Small intestine (tissue), 7 donors: Measurements from ENCODE around the gene LETM1. TPM values are rescaled to one million over a fixed set of nuclear protein-coding genes. Genes with fewer than 3 reads are reported as not detected.

Experiments used
- DNase-seq, 2 donors: peaks; one replicate each; pipeline versions ENCODE4 v3.0.0 to v3.0.0-alpha.2; 2013
- FAIRE-seq: peaks from 2 replicates; lab custom pipeline; 2012; peaks lifted over from hg19 to GRCh38; lab: Jason Lieb, UNC
- H3K27ac ChIP-seq, 3 donors: one replicate each; pipeline ENCODE4 v1.5.1; 2013; ENCODE audit warnings: low read length in 2 of 3, mild to moderate bottlenecking in 2 of 3, control low read depth in 1 of 3, inconsistent platforms in 1 of 3, low read depth in 1 of 3, moderate library complexity in 1 of 3
- H3K27me3 ChIP-seq, 3 donors: one replicate each; pipeline ENCODE4 v1.6.1; 2013; ENCODE audit warnings: low read length in 3 of 3, inconsistent platforms in 1 of 3; ENCODE audit not compliant: control insufficient read depth in 3 of 3, insufficient read depth in 3 of 3
- H3K36me3 ChIP-seq, 3 donors: one replicate each; pipeline ENCODE4 v1.6.1; 2013; ENCODE audit warnings: low read length in 3 of 3, inconsistent platforms in 1 of 3, low read depth in 1 of 3, mild to moderate bottlenecking in 1 of 3, moderate library complexity in 1 of 3; ENCODE audit not compliant: control insufficient read depth in 3 of 3, insufficient read depth in 2 of 3
- H3K4me1 ChIP-seq, 3 donors: one replicate each; pipeline ENCODE4 v1.6.1; 2013; ENCODE audit warnings: low read length in 2 of 3, inconsistent platforms in 1 of 3, low read depth in 1 of 3, mild to moderate bottlenecking in 1 of 3, moderate library complexity in 1 of 3; ENCODE audit not compliant: control insufficient read depth in 3 of 3, insufficient read depth in 2 of 3
- H3K4me3 ChIP-seq, 3 donors: one replicate each; pipeline ENCODE4 v1.5.1; 2013; ENCODE audit warnings: low read length in 3 of 3, control low read depth in 1 of 3, inconsistent platforms in 1 of 3, low read depth in 1 of 3, mild to moderate bottlenecking in 1 of 3, moderate library complexity in 1 of 3
- H3K9me3 ChIP-seq, 2 donors: one replicate each; pipeline ENCODE4 v1.6.1; 2013; ENCODE audit warnings: low read depth in 1 of 2, low read length in 1 of 2; ENCODE audit not compliant: control insufficient read depth in 2 of 2, insufficient read depth in 1 of 2
- WGBS, 3 donors: extraction: QIAGEN DNeasy Blood & Tissue Kit; methylation state at CpG; one replicate each; pipeline ENCODE4 v1.1.7; 2013; 5-methylcytosine and 5-hydroxymethylcytosine counted together
- polyA plus RNA-seq, 4 donors: library from polyadenylated mRNA; stranded (reverse) in 3 of 4; unstranded in 1 of 4; fragments of 200-250 nt in 3 of 4; fragments of 120-200 nt in 1 of 4; gene quantifications; one replicate each; pipeline versions ENCODE4 v1.2.1 to v1.2.3, GENCODE V29; 2013
- donor health status: healthy with polysubstance abuse.
- donor health status: control.
- donor health status: control.
- donor health status: Bipolar disorder and iron deficiency.
- donor health status: healthy.

Gene LETM1
- polyA plus RNA-seq, 4 donors: 19.7 to 28.5 (median 23.1) TPM

- Histone ChIP-seq H3K4me3 (no peak overlapping the region), H3K27me3 (no peaks in the 10 kb centered on the region), H3K36me3 (peaks cover 16 to 84% (median 21%) of the 10 kb centered on the region in 3 donors), H3K27ac (no peak overlapping the region), H3K9me3 (no peaks in the 10 kb centered on the region), H3K4me1 (peaks cover 0 to 3% (median 0%) of the 10 kb centered on the region in 3 donors)
- no peak for FAIRE-seq
- DNase-seq: no peak
- 79 to 89% (median 86%) methylated on average over 10 of the region's 10 CpGs for WGBS, 3 donors
Measured at GRCh38 chr4:1843852-1844251, 12.1 kb downstream of the LETM1 start.

- H3K27ac ChIP-seq: no peak overlapping the region
- FAIRE-seq (no peak), DNase-seq (no peak)
- H3K27me3 ChIP-seq: no peaks in the 10 kb centered on the region
- no peaks in the 10 kb centered on the region for H3K9me3 ChIP-seq
- H3K36me3 ChIP-seq: peaks cover 16 to 90% (median 21%) of the 10 kb centered on the region in 3 donors
- no peak overlapping the region for H3K4me3 ChIP-seq
- H3K4me1 ChIP-seq: peaks cover 0 to 3% (median 0%) of the 10 kb centered on the region in 3 donors
- WGBS, 3 donors: 84 to 87% (median 86%) methylated on average over 17 of the region's 17 CpGs
Measured at GRCh38 chr4:1842993-1843448, 12.9 kb downstream of the LETM1 start.

- H3K27ac ChIP-seq: no peak overlapping the region
- no peak overlapping the region for H3K4me3 ChIP-seq
- H3K4me1 ChIP-seq: peaks cover 0 to 3% (median 0%) of the 10 kb centered on the region in 3 donors
- no peaks in the 10 kb centered on the region for H3K27me3 ChIP-seq
- DNase-seq: no peak
- no peaks in the 10 kb centered on the region for H3K9me3 ChIP-seq
- peaks cover 16 to 89% (median 21%) of the 10 kb centered on the region in 3 donors for H3K36me3 ChIP-seq
- FAIRE-seq: no peak
- 92 to 94% (median 93%) methylated on average over 13 of the region's 13 CpGs for WGBS, 3 donors
Measured at GRCh38 chr4:1842339-1842895, 13.5 kb downstream of the LETM1 start.

GRCh38 chr4:1841887-1842210 lies 14.1 kb downstream of the LETM1 start:
- WGBS, 3 donors: 90 to 92% (median 91%) methylated on average over 9 of the region's 9 CpGs
- Histone ChIP-seq H3K36me3 (peaks cover 16 to 87% (median 22%) of the 10 kb centered on the region in 3 donors), H3K4me3 (no peak overlapping the region), H3K27me3 (no peaks in the 10 kb centered on the region), H3K27ac (no peak overlapping the region), H3K9me3 (no peaks in the 10 kb centered on the region), H3K4me1 (peaks cover 0 to 3% (median 0%) of the 10 kb centered on the region in 3 donors)
- DNase-seq (no peak), FAIRE-seq (no peak)

GRCh38 chr4:1841201-1841886 lies 14.6 kb downstream of the LETM1 start:
- 91 to 95% (median 94%) methylated on average over 31 of the region's 31 CpGs for WGBS, 3 donors
- FAIRE-seq: no peak
- Histone ChIP-seq H3K9me3 (no peaks in the 10 kb centered on the region), H3K27me3 (no peaks in the 10 kb centered on the region), H3K27ac (no peak overlapping the region), H3K4me1 (peaks cover 0 to 3% (median 0%) of the 10 kb centered on the region in 3 donors), H3K36me3 (peaks cover 19 to 91% (median 20%) of the 10 kb centered on the region in 3 donors), H3K4me3 (no peak overlapping the region)
- DNase-seq: no peak

- Histone ChIP-seq H3K36me3 (peaks cover 24 to 91% (median 25%) of the 10 kb centered on the region in 3 donors), H3K9me3 (no peaks in the 10 kb centered on the region), H3K4me3 (no peak overlapping the region), H3K27me3 (no peaks in the 10 kb centered on the region), H3K27ac (no peak overlapping the region), H3K4me1 (peaks cover 0 to 3% (median 0%) of the 10 kb centered on the region in 3 donors)
- FAIRE-seq: no peak
- WGBS, 3 donors: 72 to 78% (median 77%) methylated on average over 7 of the region's 7 CpGs
- DNase-seq: peak; percentile 45 to 54
Measured at GRCh38 chr4:1839282-1839681, 16.7 kb downstream of the LETM1 start.

GRCh38 chr4:1837069-1837468 lies 18.9 kb downstream of the LETM1 start:
- H3K36me3 ChIP-seq: peaks cover 24 to 90% (median 26%) of the 10 kb centered on the region in 3 donors

GRCh38 chr4:1836650-1837049 lies 19.3 kb downstream of the LETM1 start:
- no peak overlapping the region for H3K4me3 ChIP-seq
- H3K4me1 ChIP-seq: peaks cover 0 to 3% (median 0%) of the 10 kb centered on the region in 3 donors
- no peak overlapping the region for H3K27ac ChIP-seq
- peaks cover 24 to 89% (median 26%) of the 10 kb centered on the region in 3 donors for H3K36me3 ChIP-seq
- no peak for FAIRE-seq
- no peak for DNase-seq
- no peaks in the 10 kb centered on the region for H3K27me3 ChIP-seq
- H3K9me3 ChIP-seq: no peaks in the 10 kb centered on the region
- 94 to 97% (median 95%) methylated on average over 7 of the region's 7 CpGs for WGBS, 3 donors

More at GRCh38 chr4:1837069-1837468, 18.9 kb downstream of the LETM1 start:
- FAIRE-seq (no peak), DNase-seq (no peak)
- H3K9me3 ChIP-seq: no peaks in the 10 kb centered on the region
- H3K27me3 ChIP-seq: no peaks in the 10 kb centered on the region
- no peak overlapping the region for H3K4me3 ChIP-seq
- 93 to 96% (median 94%) methylated on average over 10 of the region's 10 CpGs for WGBS, 3 donors
- H3K27ac ChIP-seq: no peak overlapping the region
- H3K4me1 ChIP-seq: peaks cover 0 to 3% (median 0%) of the 10 kb centered on the region in 3 donors
